ENCODE results near the gene BTBD16.

GRCh38 chr10:122323189-122323588 is 52.1 kb downstream of the BTBD16 start:
- TF ChIP-seq, protein P1, sequence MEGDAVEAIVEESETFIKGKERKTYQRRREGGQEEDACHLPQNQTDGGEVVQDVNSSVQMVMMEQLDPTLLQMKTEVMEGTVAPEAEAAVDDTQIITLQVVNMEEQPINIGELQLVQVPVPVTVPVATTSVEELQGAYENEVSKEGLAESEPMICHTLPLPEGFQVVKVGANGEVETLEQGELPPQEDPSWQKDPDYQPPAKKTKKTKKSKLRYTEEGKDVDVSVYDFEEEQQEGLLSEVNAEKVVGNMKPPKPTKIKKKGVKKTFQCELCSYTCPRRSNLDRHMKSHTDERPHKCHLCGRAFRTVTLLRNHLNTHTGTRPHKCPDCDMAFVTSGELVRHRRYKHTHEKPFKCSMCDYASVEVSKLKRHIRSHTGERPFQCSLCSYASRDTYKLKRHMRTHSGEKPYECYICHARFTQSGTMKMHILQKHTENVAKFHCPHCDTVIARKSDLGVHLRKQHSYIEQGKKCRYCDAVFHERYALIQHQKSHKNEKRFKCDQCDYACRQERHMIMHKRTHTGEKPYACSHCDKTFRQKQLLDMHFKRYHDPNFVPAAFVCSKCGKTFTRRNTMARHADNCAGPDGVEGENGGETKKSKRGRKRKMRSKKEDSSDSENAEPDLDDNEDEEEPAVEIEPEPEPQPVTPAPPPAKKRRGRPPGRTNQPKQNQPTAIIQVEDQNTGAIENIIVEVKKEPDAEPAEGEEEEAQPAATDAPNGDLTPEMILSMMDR (IDR thresholded peaks at IDR 0.05), result no peak
- no peak for TF ChIP-seq POLR2A (IDR thresholded peaks at IDR 0.05)

All from stomach (tissue), 4 donors.